Stimulated activated CD8-positive, alpha-beta memory T cell treated with anti-CD3 and anti-CD28 coated beads, Interleukin-7, amount 100 ng/mL, for 4 hours (primary cell): ENCODE results near the gene CYP26C1.

Source experiments
- DNase-seq, 2 donors: peaks; one replicate each; pipeline ENCODE4 v3.0.0-alpha.2; 2020; ENCODE audit warnings: low read depth in 2 of 2

The CYP26C1 gene

GRCh38 chr10:93063977-93064660 is 3.5 kb downstream of the CYP26C1 start:
- DNase-seq = no peak

GRCh38 chr10:93064874-93065660 is 4.5 kb downstream of the CYP26C1 start:
- DNase-seq = no peak

DNA sequence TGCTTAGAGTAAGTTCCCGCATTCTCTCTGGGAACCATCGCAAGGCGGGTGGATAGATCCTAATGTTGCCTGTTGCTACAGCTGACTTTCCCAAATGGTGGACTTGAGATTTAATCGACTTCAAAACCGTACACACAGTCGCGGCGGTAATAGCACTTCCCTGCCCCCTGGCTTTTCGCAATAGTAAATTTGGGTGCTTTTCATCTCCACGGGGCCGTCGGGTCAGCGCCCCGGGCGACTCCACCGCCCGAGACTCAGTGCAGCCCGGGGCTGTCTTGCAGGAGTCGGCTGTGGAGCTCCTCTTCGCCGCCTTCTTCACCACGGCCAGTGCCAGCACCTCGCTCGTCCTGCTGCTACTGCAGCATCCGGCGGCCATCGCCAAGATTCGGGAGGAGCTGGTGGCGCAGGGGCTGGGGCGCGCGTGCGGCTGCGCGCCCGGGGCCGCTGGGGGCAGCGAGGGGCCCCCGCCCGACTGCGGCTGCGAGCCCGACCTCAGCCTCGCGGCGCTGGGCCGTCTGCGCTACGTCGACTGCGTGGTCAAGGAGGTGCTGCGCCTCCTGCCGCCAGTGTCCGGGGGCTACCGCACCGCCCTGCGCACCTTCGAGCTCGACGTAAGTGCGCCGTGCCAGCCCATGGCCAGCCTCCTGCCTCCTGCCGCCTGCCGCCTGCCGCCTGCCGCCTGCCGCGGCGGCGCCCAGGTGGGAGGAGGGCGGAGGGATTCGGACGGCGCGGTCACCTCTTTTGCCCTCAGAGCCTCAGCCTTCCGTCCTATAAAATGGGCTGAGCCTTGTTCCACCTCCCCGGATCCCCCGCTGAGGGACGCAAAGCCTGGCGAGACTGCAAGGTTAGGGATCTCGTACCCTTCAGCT is 5.3 kb downstream of the CYP26C1 start:
- no peak for DNase-seq

DNA sequence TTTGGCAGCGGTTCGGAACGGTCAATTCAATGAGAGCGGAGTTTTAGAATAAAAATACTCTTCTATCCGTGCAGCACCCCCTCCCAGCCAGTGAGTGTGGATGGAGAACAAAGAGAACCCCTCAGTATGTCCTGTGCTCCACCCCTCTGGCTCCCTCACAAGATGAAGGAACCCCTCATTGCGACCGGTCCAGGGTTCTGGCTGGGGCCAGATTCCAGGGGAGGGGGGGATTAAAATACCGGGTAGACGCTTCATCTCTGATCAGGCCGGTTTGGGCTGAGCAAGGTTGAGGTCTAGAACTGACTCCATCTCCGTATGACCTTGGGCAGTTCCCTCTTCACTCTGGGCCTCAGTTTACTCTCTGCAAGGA is 5.9 kb downstream of the CYP26C1 start:
- no peak for DNase-seq

DNA sequence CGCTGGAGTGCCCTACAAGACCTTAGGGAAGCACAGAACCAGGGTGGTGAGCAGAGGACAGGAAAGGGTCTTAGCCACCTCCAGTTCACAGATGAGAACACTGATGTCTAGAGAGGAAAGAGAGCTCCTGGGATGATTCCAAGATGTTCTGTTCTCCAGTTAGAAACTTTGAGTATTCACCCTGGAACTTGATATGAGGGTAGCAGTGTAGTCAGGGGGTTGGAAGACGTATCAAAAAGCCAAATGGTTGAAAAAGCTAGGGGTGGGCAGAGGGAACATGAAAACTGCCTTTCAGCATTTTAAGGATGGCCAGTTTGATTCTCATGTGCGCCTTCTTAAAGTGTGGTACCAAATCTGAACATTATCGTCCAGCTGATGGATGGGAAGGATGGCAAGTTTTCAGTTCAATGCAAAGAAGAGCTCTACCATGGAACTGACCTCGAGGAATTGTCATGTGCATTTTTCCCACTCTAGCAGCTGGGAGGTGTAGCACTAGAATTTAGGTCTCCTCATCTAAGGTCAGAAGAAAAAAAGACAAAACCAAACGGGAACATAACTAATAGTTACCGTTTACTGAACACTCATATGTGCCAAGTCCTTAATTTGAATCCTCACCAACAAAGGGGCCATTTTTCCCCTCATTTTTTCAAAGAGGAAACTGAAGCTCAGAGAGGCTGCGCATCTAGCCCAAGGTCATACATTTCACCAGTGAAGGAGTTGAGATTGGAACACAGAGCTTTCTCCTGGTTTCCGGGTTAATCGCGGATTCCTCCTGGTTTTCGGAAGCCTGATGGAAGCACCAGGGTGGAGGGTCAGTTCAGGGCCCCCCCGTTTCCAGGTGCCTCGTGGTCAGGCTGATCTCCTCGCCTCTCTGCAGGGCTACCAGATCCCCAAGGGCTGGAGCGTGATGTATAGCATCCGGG is 7.1 kb downstream of the CYP26C1 start:
- DNase-seq = no peak

- no peak for DNase-seq
Observed at GRCh38 chr10:93068411-93069244, 8.0 kb downstream of the CYP26C1 start.

DNA sequence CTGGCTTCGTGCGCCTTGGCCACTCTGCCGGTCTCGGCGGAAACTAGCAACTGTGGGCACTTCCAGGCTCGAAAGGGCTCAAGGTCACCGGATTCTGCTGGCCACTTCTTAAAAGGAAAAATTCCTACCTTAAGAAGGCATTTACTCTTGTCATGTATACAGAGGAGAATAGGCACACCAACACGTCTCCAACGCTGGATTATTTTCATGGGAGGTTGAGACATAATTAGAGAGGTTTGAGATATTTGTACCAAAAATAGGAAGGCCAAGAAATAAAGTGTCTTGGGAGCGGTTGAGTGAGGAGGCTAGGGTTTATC is 8.6 kb downstream of the CYP26C1 start:
- DNase-seq = no peak

DNA sequence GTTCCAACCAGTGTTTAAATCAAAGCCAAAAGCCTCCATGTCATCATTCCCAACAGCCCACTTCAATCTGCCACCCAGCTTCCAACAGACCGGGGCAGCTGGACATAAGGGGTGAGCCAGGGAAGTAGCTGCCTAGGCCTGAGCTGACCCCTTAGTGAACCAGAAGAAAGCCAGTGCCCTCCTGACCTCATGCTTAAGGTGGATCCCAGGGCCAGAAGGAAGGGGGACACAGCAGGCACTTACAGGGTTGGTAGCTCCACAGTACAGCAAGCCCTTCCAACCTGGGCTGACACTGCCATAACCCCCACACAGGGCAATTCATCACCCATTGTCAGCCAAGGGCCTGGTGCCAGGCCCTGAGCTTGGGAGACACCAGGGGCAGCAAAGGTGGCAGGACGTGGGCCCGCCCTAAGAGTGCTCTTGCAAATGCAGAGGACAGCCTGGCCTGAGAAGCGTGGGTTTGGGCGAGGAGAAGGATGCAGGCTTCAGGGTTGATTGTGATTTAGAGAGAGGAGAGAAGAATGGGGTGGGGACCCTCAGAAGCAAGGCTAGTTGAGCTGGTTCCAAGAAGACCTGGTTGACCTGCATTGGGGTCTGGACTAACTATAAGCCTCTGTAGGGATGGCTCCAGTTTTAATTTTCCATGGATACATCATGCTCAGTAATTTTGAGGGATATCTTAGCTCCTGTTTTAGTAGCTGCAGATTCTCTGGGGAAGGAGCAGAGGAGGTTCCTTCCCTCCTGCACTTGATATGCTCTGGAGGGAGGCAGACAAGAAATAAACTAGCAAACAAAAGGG is 10.0 kb downstream of the CYP26C1 start:
- DNase-seq = no peak

GRCh38 chr10:93071177-93071472 is 10.5 kb downstream of the CYP26C1 start:
- no peak for DNase-seq

DNA sequence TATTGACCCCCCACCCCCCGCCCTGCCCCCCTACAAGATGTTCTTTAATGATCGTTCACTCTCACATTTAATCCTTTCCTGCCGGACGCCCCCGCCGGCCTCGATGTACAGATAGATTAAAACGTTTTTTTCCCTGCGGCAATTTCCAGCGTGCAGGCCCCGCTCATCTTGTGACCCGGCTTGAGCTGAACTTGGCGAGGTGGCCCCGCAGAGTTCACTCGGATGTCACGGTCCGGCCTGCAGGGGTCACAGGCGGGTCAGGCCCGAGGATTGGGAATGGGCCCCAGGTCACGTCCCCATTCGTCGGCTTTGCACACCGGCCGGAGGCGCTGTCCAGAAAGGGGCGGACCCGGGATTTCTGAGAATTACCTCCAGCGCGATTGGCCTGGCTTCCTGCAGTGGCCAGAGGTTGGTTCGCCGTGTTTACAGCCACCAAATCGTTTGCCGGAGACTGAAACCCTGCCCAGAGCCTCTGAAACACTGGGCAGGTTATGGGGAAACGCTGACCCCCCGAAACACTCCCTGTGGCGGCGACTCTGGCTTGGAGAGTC is 11.2 kb downstream of the CYP26C1 start:
- no peak for DNase-seq

- no peak for DNase-seq
Observed at GRCh38 chr10:93072225-93072712, 11.7 kb downstream of the CYP26C1 start.

DNA sequence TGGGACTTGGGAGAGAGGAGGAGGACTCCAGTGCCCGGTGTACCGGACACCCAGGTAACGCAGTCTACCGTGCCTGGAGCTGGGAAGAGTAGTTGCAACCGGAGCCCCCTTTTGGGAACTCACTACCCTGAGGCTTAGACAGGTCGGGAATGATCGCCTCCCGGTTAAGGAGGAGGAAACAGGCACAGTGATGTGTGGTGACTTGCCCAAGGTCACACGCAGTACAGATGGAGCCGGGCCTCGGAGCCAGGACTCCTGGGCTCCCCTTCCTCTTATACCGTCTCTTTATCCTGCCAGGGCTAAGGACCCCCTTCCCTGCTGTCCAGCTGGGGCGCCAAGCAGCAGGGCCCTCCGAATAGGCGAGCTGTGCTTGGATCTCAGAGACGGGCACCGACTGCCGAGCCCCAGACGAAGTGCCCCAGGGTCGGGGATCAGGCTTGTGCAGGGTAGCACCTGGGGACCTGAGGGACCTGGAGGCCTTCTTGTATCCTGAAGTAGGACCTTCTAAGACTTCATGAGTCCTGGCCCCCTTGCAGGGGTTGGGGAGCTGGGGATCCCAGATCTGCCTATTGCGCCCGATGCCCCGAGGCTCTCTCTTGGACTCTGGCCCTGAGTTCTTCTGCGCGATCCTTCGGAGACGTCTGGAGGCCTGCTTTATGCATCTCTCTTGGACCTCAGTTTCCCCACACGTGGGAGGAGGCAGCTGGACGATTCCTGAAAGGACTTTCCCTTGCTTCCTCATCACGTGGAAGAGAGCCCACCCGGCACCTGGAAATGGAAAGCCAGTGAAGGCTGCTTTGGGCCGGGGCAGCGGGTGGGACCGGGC is 12.3 kb downstream of the CYP26C1 start:
- no peak for DNase-seq

GRCh38 chr10:93073539-93074146 is 13.0 kb downstream of the CYP26C1 start, which contains the start of gene CYP26A1:
Gene CYP26A1 (plus strand): TSS chr10:93073893. CDS start chr10:93073935, 42 bp downstream.
- no peak for DNase-seq

DNA sequence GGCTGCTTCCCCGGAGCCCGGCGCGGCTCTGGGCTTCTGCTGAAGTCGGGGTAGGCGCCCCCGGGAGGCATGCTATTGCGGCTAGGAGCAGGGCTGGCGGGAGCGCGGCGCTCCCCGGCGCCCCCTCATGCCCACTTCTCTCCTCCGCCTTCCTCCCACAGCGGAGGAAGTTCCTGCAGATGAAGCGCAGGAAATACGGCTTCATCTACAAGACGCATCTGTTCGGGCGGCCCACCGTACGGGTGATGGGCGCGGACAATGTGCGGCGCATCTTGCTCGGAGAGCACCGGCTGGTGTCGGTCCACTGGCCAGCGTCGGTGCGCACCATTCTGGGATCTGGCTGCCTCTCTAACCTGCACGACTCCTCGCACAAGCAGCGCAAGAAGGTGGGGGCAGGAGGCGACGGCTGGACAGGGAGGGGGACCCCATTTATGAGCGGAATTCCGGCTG is 13.6 kb downstream of the CYP26C1 start:
- DNase-seq = no peak

DNA sequence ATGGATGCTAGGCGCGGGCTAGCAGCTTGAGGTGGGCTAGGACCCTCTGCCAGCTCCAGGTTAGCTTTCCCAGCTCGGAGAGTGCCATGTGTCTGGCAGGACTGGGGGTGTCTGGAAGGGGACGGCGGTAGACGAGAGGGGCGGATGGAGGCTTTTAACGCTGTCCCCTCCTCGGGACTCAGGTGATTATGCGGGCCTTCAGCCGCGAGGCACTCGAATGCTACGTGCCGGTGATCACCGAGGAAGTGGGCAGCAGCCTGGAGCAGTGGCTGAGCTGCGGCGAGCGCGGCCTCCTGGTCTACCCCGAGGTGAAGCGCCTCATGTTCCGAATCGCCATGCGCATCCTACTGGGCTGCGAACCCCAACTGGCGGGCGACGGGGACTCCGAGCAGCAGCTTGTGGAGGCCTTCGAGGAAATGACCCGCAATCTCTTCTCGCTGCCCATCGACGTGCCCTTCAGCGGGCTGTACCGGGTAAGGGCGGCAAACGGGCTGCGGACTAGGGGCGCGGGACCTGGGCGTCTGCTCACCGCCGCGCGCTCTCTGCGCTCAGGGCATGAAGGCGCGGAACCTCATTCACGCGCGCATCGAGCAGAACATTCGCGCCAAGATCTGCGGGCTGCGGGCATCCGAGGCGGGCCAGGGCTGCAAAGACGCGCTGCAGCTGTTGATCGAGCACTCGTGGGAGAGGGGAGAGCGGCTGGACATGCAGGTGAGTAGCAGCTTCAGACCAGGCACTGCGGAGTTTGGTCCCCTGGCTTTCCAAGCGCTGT is 14.2 kb downstream of the CYP26C1 start:
- no peak for DNase-seq

GRCh38 chr10:93075369-93076221 is 15.0 kb downstream of the CYP26C1 start:
- DNase-seq = no peak
